ENCODE results near the gene FBXL16. TPM values are rescaled to one million over a fixed set of nuclear protein-coding genes. Genes with fewer than 3 reads are reported as not detected.

The FBXL16 gene
- polyA plus RNA-seq, 1 donor from 2014 or later, result 3.4 TPM

DNA sequence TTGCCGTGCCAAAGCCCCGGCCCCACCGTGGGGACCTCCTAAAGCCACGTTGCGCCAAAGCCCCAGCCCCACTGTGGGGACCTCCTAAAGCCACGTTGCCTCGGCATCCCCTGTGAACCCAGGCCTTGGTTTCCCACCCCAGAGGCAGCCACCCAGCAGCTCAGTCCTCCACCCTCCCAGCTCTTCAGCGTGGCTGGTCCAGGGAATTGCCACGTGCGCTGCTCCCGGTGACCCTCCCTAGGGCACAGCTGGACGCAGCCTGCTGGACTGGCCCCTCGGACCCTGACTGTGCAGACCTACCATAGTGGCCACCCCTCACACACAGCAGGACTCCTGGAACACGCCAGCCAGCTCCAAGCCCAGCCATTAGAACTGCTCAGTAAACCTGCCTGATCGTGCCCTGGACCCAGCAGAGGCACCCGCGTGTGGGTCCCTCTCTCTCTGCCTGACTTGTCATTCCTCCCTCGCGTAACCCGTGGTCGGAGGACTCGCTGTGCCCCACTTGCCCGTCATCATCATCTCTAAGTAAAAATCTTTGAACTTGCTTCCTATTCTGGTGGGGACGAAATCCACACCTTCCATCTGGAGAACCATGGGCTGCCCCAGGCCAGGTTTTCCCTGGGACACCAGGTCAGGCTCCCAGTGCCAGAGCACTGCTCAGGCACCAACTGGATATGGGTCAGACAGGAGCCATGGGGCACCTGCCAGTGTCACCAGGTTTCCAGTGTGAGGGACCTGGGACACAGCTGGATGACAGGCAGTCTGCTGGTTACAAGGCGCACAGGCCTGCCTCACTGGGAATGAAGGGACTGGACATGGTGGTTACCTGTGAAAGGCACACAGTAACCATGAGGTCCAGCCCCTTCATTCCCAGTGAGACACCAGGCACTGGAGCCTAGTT lies 29.6 kb upstream of the FBXL16 start:
- Histone ChIP-seq H4K20me1 (ENCODE audit: insufficient read depth) (no peaks in the 10 kb centered on the region), H3K9me3 (ENCODE audit: low read length) (no peaks in the 10 kb centered on the region), H3F3A (ENCODE audit: insufficient read depth, low read length, poor library complexity, severe bottlenecking) (no peaks in the 10 kb centered on the region), H3K9ac (ENCODE audit: low read length) (no peak overlapping the region), H3K27me3 (ENCODE audit: insufficient read depth, low read depth, low read length) (no peaks in the 10 kb centered on the region), H3K9me2 (ENCODE audit: insufficient read depth, low read length) (no peaks in the 10 kb centered on the region), H2AFZ (ENCODE audit: low read depth, low read length) (no peak overlapping the region), H3K79me2 (replicated peaks; ENCODE audit: insufficient read depth, low read length) (peaks cover 4% of the 10 kb centered on the region), H3K36me3 (ENCODE audit: insufficient read depth, low read length) (no peaks in the 10 kb centered on the region), H3K27ac (ENCODE audit: low read length) (no peak overlapping the region), H3K4me2 (ENCODE audit: low read length) (no peak overlapping the region), H3K4me3 (ENCODE audit: low read length) (no peak overlapping the region)
- TF ChIP-seq RAD21 (conservative IDR thresholded peaks at IDR 0.05) (no peak), SMC3 (conservative IDR thresholded peaks at IDR 0.05; ENCODE audit: poor library complexity) (no peak), EP300 (conservative IDR thresholded peaks at IDR 0.05; ENCODE audit: poor library complexity, severe bottlenecking) (no peak)
- TF ChIP-seq, protein P1, sequence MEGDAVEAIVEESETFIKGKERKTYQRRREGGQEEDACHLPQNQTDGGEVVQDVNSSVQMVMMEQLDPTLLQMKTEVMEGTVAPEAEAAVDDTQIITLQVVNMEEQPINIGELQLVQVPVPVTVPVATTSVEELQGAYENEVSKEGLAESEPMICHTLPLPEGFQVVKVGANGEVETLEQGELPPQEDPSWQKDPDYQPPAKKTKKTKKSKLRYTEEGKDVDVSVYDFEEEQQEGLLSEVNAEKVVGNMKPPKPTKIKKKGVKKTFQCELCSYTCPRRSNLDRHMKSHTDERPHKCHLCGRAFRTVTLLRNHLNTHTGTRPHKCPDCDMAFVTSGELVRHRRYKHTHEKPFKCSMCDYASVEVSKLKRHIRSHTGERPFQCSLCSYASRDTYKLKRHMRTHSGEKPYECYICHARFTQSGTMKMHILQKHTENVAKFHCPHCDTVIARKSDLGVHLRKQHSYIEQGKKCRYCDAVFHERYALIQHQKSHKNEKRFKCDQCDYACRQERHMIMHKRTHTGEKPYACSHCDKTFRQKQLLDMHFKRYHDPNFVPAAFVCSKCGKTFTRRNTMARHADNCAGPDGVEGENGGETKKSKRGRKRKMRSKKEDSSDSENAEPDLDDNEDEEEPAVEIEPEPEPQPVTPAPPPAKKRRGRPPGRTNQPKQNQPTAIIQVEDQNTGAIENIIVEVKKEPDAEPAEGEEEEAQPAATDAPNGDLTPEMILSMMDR (IDR thresholded peaks at IDR 0.05; ENCODE audit: poor library complexity, severe bottlenecking), result no peak
- TF ChIP-seq, protein P2, sequence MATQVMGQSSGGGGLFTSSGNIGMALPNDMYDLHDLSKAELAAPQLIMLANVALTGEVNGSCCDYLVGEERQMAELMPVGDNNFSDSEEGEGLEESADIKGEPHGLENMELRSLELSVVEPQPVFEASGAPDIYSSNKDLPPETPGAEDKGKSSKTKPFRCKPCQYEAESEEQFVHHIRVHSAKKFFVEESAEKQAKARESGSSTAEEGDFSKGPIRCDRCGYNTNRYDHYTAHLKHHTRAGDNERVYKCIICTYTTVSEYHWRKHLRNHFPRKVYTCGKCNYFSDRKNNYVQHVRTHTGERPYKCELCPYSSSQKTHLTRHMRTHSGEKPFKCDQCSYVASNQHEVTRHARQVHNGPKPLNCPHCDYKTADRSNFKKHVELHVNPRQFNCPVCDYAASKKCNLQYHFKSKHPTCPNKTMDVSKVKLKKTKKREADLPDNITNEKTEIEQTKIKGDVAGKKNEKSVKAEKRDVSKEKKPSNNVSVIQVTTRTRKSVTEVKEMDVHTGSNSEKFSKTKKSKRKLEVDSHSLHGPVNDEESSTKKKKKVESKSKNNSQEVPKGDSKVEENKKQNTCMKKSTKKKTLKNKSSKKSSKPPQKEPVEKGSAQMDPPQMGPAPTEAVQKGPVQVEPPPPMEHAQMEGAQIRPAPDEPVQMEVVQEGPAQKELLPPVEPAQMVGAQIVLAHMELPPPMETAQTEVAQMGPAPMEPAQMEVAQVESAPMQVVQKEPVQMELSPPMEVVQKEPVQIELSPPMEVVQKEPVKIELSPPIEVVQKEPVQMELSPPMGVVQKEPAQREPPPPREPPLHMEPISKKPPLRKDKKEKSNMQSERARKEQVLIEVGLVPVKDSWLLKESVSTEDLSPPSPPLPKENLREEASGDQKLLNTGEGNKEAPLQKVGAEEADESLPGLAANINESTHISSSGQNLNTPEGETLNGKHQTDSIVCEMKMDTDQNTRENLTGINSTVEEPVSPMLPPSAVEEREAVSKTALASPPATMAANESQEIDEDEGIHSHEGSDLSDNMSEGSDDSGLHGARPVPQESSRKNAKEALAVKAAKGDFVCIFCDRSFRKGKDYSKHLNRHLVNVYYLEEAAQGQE (IDR thresholded peaks at IDR 0.05; ENCODE audit: borderline replicate concordance), result no peak

DNA sequence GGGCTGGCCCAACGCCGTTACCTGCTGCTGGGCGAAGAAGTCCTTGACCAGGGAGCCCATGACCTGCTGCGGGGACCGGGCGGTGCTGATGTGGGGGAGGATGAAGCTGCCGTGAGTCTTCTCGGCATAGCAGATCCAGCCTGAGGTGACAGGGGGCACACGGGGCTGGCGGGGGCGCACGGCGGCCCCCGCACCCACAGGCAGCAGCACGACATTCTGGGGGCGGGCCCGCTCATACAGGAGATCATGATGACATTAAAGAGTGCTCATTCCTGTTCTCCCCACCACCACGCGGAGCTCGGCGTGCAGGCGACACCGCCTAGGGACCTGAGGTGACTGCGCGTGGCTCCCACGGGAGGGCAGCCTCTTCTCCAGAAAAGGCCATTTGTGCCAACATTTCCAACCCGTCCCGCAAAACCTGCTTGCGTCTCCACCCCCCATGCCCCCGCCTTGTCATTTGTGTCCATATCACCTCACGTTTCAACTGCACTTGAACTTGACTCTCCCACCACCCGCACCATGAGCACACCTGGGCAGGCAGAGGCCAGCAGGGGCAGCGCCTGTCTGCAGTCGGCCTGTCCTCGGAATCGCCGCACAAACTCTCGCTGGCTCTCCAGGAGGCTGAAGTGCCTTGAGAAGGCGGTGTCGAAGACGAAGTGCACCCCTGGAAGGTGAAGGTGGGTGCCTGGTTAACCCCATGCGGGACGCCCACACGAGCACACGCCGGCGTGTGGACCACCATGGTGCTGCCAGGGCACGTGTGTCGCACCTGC lies 28.8 kb upstream of the FBXL16 start:
- Histone ChIP-seq H3K9ac (ENCODE audit: low read length) (no peak overlapping the region), H3K27me3 (ENCODE audit: insufficient read depth, low read depth, low read length) (no peaks in the 10 kb centered on the region), H3K27ac (ENCODE audit: low read length) (no peak overlapping the region), H3K9me3 (ENCODE audit: low read length) (no peaks in the 10 kb centered on the region), H3F3A (ENCODE audit: insufficient read depth, low read length, poor library complexity, severe bottlenecking) (no peaks in the 10 kb centered on the region), H2AFZ (ENCODE audit: low read depth, low read length) (no peak overlapping the region), H3K4me2 (ENCODE audit: low read length) (no peak overlapping the region), H3K79me2 (replicated peaks; ENCODE audit: insufficient read depth, low read length) (no peaks in the 10 kb centered on the region), H3K9me2 (ENCODE audit: insufficient read depth, low read length) (no peaks in the 10 kb centered on the region), H3K4me3 (ENCODE audit: low read length) (no peak overlapping the region), H3K36me3 (ENCODE audit: insufficient read depth, low read length) (no peaks in the 10 kb centered on the region), H4K20me1 (ENCODE audit: insufficient read depth) (no peaks in the 10 kb centered on the region)
- TF ChIP-seq, protein P2 (IDR thresholded peaks at IDR 0.05; ENCODE audit: borderline replicate concordance), result no peak
- TF ChIP-seq MXI1 (conservative IDR thresholded peaks at IDR 0.05; ENCODE audit: poor library complexity, severe bottlenecking) (no peak), EZH2 (IDR thresholded peaks at IDR 0.05; ENCODE audit: borderline replicate concordance, insufficient read depth, low read length, poor library complexity, severe bottlenecking) (no peak), EP300 (conservative IDR thresholded peaks at IDR 0.05; ENCODE audit: poor library complexity, severe bottlenecking) (no peak), SMC3 (conservative IDR thresholded peaks at IDR 0.05; ENCODE audit: poor library complexity) (no peak), POLR2AphosphoS5 (IDR thresholded peaks at IDR 0.05) (no peak), RAD21 (conservative IDR thresholded peaks at IDR 0.05) (no peak)
- TF ChIP-seq, protein P1 (IDR thresholded peaks at IDR 0.05; ENCODE audit: poor library complexity, severe bottlenecking), result no peak
